Adrenal gland (tissue), 5 donors: ENCODE measurements around the gene F2RL1.

Source experiments
- POLR2A ChIP-seq, 2 donors: fragments of 450-650 bp; IDR thresholded peaks; one replicate each; pipeline ENCODE4 v1.6.1; 2017; ENCODE audit warnings: antibody characterized with exemption in 2 of 2, mild to moderate bottlenecking in 2 of 2, moderate library complexity in 1 of 2
- TF ChIP-seq, protein P1 (sequence below), 6 experiments: fragments of 450-650 bp in 4 of 6; fragments of 200-600 bp in 2 of 6; sonication (generic) in 1 of 6; IDR thresholded peaks; 1 replicate in 5 of 6; 2 replicates in 1 of 6; pipeline versions ENCODE4 v1.5.1 to v1.8.0; 2016 to 2021; ENCODE audit warnings: antibody characterized with exemption in 6 of 6, mild to moderate bottlenecking in 2 of 6, moderate library complexity in 1 of 6
- donor health status: DM: no; HTN: no; CAD: no.

GRCh38 chr5:76874088-76874581 lies 55.3 kb downstream of the F2RL1 start:
- no peak for TF ChIP-seq POLR2A (IDR thresholded peaks at IDR 0.05)
- TF ChIP-seq, protein P1, sequence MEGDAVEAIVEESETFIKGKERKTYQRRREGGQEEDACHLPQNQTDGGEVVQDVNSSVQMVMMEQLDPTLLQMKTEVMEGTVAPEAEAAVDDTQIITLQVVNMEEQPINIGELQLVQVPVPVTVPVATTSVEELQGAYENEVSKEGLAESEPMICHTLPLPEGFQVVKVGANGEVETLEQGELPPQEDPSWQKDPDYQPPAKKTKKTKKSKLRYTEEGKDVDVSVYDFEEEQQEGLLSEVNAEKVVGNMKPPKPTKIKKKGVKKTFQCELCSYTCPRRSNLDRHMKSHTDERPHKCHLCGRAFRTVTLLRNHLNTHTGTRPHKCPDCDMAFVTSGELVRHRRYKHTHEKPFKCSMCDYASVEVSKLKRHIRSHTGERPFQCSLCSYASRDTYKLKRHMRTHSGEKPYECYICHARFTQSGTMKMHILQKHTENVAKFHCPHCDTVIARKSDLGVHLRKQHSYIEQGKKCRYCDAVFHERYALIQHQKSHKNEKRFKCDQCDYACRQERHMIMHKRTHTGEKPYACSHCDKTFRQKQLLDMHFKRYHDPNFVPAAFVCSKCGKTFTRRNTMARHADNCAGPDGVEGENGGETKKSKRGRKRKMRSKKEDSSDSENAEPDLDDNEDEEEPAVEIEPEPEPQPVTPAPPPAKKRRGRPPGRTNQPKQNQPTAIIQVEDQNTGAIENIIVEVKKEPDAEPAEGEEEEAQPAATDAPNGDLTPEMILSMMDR (IDR thresholded peaks at IDR 0.05), result no peak
